Endometrium (tissue), 2 donors: Measurements from ENCODE around the gene METTL23.
"Not testable (repeated sequence)": the region's sequence is repeated elsewhere in the genome, so short reads cannot be mapped to it uniquely, and the experiment has no call there.

Experiments used
- FAIRE-seq: peaks from 2 replicates; lab custom pipeline; 2012; peaks lifted over from hg19 to GRCh38; lab: Jason Lieb, UNC
- donor health status: control.
- donor health status: control.

The METTL23 gene

DNA sequence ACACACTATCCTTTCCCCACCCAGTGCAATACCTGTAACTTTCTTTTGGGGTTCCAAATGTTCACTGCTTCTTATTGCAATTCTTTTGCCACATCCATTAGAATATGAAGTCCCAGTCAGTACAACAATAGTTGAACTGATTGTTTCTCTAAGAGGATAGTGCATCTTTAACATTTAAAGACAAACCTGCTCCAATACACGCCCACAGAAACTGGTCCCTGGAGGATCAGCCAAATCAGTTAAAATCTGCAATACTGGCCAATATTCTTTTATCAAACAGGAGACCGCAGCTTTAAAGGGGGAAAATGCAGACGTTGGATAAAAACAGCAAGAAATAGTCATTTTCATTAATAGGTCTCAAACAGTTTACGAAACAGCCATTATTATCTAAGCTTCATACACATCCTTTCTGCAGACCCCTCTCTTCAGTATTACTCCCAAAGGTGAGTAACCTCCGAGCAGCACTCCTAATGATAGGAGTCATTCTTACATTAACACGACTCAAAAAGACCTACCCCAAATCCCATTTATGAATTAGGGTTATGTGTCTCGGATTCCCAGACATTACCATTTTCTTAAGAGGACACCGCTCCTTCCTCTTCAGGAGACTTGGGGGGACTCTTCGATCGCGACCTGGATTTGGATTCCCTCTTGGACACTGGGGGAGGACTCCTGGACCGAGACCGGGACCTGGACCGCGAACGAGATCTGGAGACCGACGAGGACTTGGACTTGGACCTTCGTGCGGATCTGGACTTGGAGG is 9.1 kb downstream of the METTL23 start:
- no peak for FAIRE-seq

GRCh38 chr17:76736349-76737081 is 9.9 kb downstream of the METTL23 start:
- FAIRE-seq: no peak

DNA sequence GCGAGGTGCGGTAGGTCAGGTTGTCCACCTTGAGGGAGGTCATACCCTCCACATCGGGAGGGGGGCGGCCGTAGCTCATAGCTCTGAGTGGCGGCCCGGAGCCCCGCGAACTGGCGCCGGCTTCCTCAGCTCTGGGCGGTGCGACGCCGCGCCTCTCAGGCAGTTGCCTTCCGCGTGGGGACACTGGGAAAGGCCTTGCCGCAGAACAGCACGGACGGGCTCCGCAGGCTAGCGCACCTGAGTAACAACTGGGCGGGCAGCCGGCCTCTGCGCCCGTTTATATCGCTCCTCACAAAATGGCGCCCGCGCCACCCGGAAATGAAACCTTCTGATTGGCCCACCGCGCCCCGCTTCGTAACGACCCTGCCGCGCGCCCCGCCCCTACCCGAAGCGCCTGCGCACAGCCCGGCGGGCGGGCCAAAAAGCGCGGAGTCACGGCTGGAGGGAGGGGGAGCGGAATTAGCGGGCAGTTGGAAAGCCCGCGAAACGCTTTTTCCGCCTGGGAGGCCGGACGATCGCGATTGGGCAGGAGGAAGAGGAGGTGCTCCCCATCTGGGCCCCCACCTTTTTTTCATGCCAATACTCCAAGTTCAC is 10.5 kb downstream of the METTL23 start, which contains the start of gene SRSF2:
Gene SRSF2, minus strand, starts transcription at position 250 of the 594 bp plus-strand sequence. Its CDS starts 171 bp downstream, at position 79.
- peak; percentile 90 for FAIRE-seq

- no peak for FAIRE-seq
Observed at GRCh38 chr17:76737676-76738467, 11.2 kb downstream of the METTL23 start, which contains the start of gene MFSD11. Gene MFSD11 (plus strand): TSS chr17:76738119. CDS start chr17:76738353, 234 bp downstream.

DNA sequence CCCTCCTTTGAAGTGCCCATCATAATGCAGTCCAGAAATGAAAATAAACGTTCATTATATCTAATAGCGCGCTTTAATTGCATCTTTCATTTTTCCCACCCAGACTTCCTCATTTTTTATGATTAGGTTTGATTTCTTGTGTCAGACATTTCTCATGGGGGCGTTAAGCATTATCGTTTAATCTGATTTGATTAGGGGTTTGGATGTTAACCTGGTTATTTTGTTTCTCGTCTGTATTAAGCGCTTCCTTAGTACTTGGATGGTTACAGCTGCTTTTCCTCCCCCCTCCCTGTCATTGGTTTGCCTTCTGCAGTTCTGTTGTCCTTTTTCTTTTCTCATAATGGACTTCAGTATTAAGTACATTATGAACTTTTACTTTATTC is 11.8 kb downstream of the METTL23 start:
- no peak for FAIRE-seq

DNA sequence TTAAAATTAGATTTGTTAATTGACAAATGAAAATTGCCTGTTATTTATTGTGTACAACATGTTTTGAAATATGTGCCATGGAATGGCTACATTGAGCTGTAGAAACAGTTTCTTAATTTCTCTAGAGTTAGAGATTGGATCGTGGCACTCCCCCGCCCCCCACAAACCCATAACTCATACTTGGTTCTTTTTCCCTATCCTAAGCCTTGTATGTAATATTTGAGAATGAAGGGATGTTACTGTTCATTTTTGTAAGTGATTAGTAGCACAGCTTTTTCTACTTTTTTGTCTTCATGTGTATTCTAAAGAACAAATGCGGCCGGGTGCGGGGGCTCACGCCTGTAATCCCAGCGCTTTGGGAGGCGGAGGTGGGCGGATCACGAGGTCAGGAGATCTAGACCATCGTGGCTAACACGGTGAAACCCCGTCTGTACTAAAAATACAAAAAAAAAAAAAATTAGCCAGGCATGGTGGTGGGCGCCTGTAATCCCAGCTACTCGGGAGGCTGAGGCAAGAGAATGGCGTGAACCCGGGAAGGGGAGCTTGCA is 13.0 kb downstream of the METTL23 start:
- not testable (repeated sequence) for FAIRE-seq

DNA sequence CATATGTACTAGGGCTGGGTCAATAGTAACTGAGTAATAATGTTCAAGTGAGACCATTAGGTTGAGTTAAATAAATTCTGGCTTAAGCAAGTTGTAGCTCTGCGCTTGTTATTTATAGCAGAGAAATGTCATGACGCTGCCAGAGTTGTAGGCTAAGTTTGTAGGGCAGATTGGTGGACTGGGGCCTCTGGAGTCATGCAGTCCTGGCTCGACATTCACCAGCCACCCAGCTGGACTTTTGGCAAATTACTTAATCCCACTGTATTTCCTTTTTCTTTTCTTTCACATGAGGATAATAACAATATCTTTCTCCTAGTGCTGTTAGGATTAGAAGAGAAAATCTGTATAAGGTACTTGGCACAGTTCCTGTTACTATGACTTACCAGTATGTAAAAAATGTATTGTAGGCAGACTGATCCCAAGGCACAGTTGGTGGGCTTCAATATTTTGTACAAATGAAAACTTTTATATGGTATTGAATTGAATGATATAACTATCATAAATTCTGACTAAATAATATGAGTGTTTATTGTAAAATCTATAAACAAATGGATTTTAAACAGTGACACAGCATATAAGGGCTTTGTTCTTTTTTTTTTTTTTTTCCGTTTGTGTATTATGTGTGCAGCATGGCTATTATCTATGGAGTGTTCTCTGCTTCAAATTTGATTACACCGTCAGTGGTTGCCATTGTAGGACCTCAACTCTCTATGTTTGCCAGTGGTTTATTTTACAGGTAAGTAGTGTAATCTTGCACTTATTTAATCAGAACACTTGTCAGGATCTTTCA is 13.9 kb downstream of the METTL23 start:
- FAIRE-seq: no peak

GRCh38 chr17:76742958-76743357 is 16.3 kb downstream of the METTL23 start:
- FAIRE-seq: no peak

GRCh38 chr17:76744747-76745146 is 18.1 kb downstream of the METTL23 start:
- no peak for FAIRE-seq

GRCh38 chr17:76745785-76746184 is 19.1 kb downstream of the METTL23 start:
- not testable (repeated sequence) for FAIRE-seq

DNA sequence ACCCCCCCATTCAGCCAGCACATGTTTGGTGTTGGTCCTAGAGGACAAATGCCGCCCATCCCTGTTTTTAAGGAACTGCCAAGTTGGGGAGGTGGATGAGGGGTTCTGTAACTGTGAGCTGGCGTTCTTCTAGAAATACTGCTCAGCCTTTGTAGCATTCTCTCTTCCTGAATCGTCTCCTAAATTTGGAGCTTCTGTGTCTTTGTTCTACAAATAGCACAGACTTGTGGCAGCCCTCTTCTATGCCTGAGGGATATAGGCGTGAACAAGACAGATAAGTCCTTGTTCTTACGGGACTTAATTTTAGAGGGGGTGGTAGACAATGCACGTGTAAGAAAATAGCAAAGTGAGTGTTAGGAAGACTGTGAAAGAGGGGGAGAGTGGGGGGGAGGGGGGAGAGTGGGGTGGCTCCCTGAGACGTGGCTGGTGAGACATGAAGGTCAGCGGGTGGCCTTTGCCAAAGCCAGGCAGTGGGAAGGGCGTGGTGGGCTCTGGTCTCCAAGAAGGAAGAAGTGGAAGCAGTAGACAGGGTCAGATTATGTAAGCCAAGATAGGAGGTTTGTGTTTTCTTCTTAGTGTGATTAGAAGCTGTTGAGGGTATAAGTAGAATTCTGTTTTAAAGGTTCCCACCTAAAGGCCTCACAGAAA is 21.2 kb downstream of the METTL23 start:
- no peak for FAIRE-seq

- FAIRE-seq: no peak
Observed at GRCh38 chr17:76748657-76749056, 22.0 kb downstream of the METTL23 start.

- no peak for FAIRE-seq
Observed at GRCh38 chr17:76751416-76751993, 24.9 kb downstream of the METTL23 start.

DNA sequence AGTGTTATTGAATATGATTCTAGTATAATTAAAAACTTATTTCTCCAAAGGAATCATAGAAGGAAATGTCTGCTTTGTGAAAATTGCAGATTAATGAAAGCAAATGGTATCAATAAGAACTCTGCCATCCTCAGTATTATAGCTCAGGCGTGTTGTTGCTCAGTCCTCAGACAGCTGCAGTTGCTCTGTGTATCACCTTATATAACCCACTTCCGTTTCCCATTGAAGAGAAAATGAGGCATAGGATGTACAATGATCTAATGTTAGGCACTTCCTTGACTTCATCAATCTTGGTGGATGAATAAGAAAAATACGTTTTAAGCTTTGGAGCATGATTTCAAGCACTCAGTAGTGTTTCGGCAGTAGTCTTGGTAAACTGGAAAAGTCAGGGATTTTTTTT is 25.4 kb downstream of the METTL23 start:
- FAIRE-seq: no peak

DNA sequence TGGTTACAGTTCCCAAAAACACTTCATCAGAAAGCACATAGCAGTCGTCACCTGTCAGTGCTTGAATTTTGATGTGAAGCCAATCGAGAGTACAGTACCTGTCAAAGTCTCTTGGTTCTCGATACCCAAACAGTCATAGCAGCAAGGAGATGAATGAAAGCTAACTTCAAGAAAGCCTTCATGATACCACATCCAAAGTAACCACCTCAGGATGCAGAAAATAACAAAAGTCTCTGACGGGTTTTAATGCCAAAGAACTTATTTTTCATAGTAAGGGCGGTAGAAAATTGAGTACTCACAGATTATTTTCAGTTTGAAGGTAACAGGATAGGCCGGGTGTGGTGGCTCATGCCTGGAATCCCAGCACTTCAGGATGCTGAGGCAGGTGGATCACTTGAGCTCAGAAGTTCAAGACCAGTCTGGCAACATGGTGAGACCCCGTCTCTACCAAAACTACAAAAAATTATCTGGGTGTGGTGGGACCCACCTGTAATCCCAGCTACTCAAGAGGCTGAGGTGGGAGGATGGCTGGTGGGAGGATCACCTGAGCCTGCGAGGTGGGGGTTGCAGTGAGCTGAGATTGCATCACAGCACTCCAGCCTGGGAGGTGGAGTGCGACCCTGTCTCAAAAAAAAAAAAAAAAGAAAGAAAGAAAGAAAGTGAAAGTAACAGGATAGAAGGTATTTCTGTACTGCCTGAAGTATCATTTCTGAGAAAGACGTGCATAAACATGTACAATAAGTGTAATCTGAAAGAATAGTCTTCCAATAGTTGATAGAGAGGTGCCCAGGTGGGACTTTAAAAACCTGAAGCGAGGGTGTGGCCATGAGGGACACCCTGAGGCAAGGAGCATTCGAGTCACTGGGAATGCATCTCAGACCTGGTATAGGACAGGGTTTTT is 26.7 kb downstream of the METTL23 start:
- FAIRE-seq: no peak

DNA sequence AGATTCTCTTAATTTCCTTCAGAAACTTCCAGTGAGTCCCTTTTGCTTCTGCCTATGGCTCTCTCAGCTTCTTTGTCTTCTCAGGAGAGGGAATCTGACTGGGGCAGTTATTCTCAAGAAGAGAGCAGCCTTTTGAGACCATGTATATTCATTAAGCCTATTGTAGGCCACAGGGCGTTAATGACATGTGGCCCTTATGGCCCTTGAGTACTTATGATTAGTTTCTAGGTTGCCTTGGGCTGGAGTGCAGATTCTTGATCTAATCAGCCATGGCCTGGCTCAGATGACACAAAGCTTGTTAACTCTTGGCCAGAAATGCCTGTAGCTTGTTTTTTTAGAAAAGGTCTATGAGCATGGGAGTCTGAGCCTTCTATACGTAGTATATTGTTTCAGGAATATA is 28.6 kb downstream of the METTL23 start:
- no peak for FAIRE-seq

GRCh38 chr17:76757256-76757655 is 30.6 kb downstream of the METTL23 start:
- FAIRE-seq: no peak

DNA sequence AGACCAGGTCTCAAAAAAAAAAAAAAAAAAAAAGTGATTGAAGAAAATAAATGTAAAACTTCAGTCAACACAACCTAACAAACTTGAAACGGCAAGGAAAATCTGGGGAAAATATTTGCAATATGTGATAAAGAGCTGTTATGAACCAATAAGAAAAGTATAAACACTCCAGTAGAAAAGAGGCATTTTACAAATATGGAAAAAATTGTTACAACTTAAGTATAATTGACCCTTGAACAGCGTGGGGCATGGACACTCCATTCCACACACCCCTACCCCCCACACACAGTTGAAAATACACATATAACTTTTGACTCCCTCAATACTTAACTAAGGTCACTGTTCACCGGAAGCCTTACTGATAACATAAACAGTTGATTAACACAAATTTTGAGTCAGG is 31.9 kb downstream of the METTL23 start:
- FAIRE-seq: no peak
